Measurements from ENCODE around the gene CPA4. TPM values are rescaled to one million over a fixed set of nuclear protein-coding genes. Genes with fewer than 3 reads are reported as not detected.
A peak's percentile ranks its signal among the peaks of the same experiment; 100 is the strongest.

The CPA4 gene
- total and polyA plus RNA-seq, 4 donors = 0.18 to 1.0 (median 0.45) TPM; not detected in 1

GRCh38 chr7:130351791-130352090 lies 58.8 kb downstream of the CPA4 start:
- WGBS, 2 donors = 87 to 90% methylated on average over 6 of the region's 6 CpGs
- Histone ChIP-seq H3K4me3 (ENCODE audit: low read length in 2 of 2) (no peak overlapping the region), H3K4me1 (ENCODE audit: control insufficient read depth in 1 of 2, insufficient read depth in 2 of 2, low read length in 2 of 2) (no peaks in the 10 kb centered on the region), H3K27ac (ENCODE audit: low read depth in 1 of 2, low read length in 2 of 2) (no peak overlapping the region), H3K27me3 (ENCODE audit: control insufficient read depth in 1 of 2, insufficient read depth in 2 of 2, low read length in 1 of 2) (no peaks in the 10 kb centered on the region), H3K9me3 (ENCODE audit: control insufficient read depth, low read length) (no peaks in the 10 kb centered on the region), H3K36me3 (ENCODE audit: control insufficient read depth in 1 of 2, insufficient read depth in 2 of 2, low read length in 1 of 2) (no peaks in the 10 kb centered on the region)
- ATAC-seq (ENCODE audit: low FRiP score) (no peak), DNase-seq (peak in 1 of 2 donors; percentile 46)
- intact Hi-C loops (cut with DNase I) = no loop called here

- Histone ChIP-seq H3K9me3 (ENCODE audit: control insufficient read depth, low read length) (no peaks in the 10 kb centered on the region), H3K27me3 (ENCODE audit: control insufficient read depth in 1 of 2, insufficient read depth in 2 of 2, low read length in 1 of 2) (no peaks in the 10 kb centered on the region), H3K4me1 (ENCODE audit: control insufficient read depth in 1 of 2, insufficient read depth in 2 of 2, low read length in 2 of 2) (no peaks in the 10 kb centered on the region), H3K36me3 (ENCODE audit: control insufficient read depth in 1 of 2, insufficient read depth in 2 of 2, low read length in 1 of 2) (no peaks in the 10 kb centered on the region), H3K4me3 (ENCODE audit: low read length in 2 of 2) (no peak overlapping the region), H3K27ac (ENCODE audit: low read depth in 1 of 2, low read length in 2 of 2) (peak overlapping the region in 1 of 2 donors; percentile 14)
- intact Hi-C loops (cut with DNase I) = no loop called here
- DNase-seq (no peak), ATAC-seq (ENCODE audit: low FRiP score) (peak; percentile 36)
- WGBS, 2 donors = 69 to 70% methylated on average over 20 of the region's 20 CpGs
Measured at GRCh38 chr7:130352194-130353074, 59.5 kb downstream of the CPA4 start.

- no peak for ATAC-seq (ENCODE audit: low FRiP score)
- no peaks in the 10 kb centered on the region for H3K36me3 ChIP-seq (ENCODE audit: control insufficient read depth in 1 of 2, insufficient read depth in 2 of 2, low read length in 1 of 2)
- no peaks in the 10 kb centered on the region for H3K4me1 ChIP-seq (ENCODE audit: control insufficient read depth in 1 of 2, insufficient read depth in 2 of 2, low read length in 2 of 2)
- no peak overlapping the region for H3K4me3 ChIP-seq (ENCODE audit: low read length in 2 of 2)
- no peaks in the 10 kb centered on the region for H3K27me3 ChIP-seq (ENCODE audit: control insufficient read depth in 1 of 2, insufficient read depth in 2 of 2, low read length in 1 of 2)
- H3K27ac ChIP-seq (ENCODE audit: low read depth in 1 of 2, low read length in 2 of 2) = no peak overlapping the region
- intact Hi-C loops (cut with DNase I) = no loop called here
- DNase-seq = no peak
- no peaks in the 10 kb centered on the region for H3K9me3 ChIP-seq (ENCODE audit: control insufficient read depth, low read length)
- WGBS, 2 donors = 89 to 90% methylated on average over 7 of the region's 7 CpGs
Measured at GRCh38 chr7:130353196-130353595, 60.2 kb downstream of the CPA4 start.

GRCh38 chr7:130356121-130356875 lies 63.3 kb downstream of the CPA4 start:
- H3K4me3 ChIP-seq (ENCODE audit: low read length in 2 of 2) = no peak overlapping the region
- DNase-seq (peak in 1 of 2 donors; percentile 66), ATAC-seq (ENCODE audit: low FRiP score) (peak; percentile 8)
- peak overlapping the region in 1 of 2 donors; percentile 53 for H3K27ac ChIP-seq (ENCODE audit: low read depth in 1 of 2, low read length in 2 of 2)
- 39 to 52% methylated on average over 9 of the region's 9 CpGs for WGBS, 2 donors
- no peaks in the 10 kb centered on the region for H3K36me3 ChIP-seq (ENCODE audit: control insufficient read depth in 1 of 2, insufficient read depth in 2 of 2, low read length in 1 of 2)
- H3K9me3 ChIP-seq (ENCODE audit: control insufficient read depth, low read length) = no peaks in the 10 kb centered on the region
- H3K4me1 ChIP-seq (ENCODE audit: control insufficient read depth in 1 of 2, insufficient read depth in 2 of 2, low read length in 2 of 2) = no peaks in the 10 kb centered on the region
- no peaks in the 10 kb centered on the region for H3K27me3 ChIP-seq (ENCODE audit: control insufficient read depth in 1 of 2, insufficient read depth in 2 of 2, low read length in 1 of 2)
- intact Hi-C loops (cut with DNase I) = no loop called here

- no peak overlapping the region for H3K4me3 ChIP-seq (ENCODE audit: low read length in 2 of 2)
- DNase-seq = peak in 1 of 2 donors; percentile 69
- H3K27me3 ChIP-seq (ENCODE audit: control insufficient read depth in 1 of 2, insufficient read depth in 2 of 2, low read length in 1 of 2) = no peaks in the 10 kb centered on the region
- no peaks in the 10 kb centered on the region for H3K9me3 ChIP-seq (ENCODE audit: control insufficient read depth, low read length)
- H3K36me3 ChIP-seq (ENCODE audit: control insufficient read depth in 1 of 2, insufficient read depth in 2 of 2, low read length in 1 of 2) = no peaks in the 10 kb centered on the region
- ATAC-seq (ENCODE audit: low FRiP score) = no peak
- peak overlapping the region in 1 of 2 donors; percentile 53 for H3K27ac ChIP-seq (ENCODE audit: low read depth in 1 of 2, low read length in 2 of 2)
- intact Hi-C loops (cut with DNase I) = no loop called here
- no peaks in the 10 kb centered on the region for H3K4me1 ChIP-seq (ENCODE audit: control insufficient read depth in 1 of 2, insufficient read depth in 2 of 2, low read length in 2 of 2)
- 47 to 53% methylated on average over 16 of the region's 16 CpGs for WGBS, 2 donors
Measured at GRCh38 chr7:130356876-130357611, 64.1 kb downstream of the CPA4 start.

GRCh38 chr7:130358471-130358870 lies 65.5 kb downstream of the CPA4 start:
- intact Hi-C loops (cut with DNase I) = no loop called here
- ATAC-seq (ENCODE audit: low FRiP score) = no peak
- H3K4me1 ChIP-seq (ENCODE audit: control insufficient read depth in 1 of 2, insufficient read depth in 2 of 2, low read length in 2 of 2) = no peaks in the 10 kb centered on the region
- DNase-seq = no peak
- H3K4me3 ChIP-seq (ENCODE audit: low read length in 2 of 2) = no peak overlapping the region
- no peaks in the 10 kb centered on the region for H3K9me3 ChIP-seq (ENCODE audit: control insufficient read depth, low read length)
- H3K36me3 ChIP-seq (ENCODE audit: control insufficient read depth in 1 of 2, insufficient read depth in 2 of 2, low read length in 1 of 2) = no peaks in the 10 kb centered on the region
- no peak overlapping the region for H3K27ac ChIP-seq (ENCODE audit: low read depth in 1 of 2, low read length in 2 of 2)
- WGBS, 2 donors = 97% methylated on average over 4 of the region's 4 CpGs
- H3K27me3 ChIP-seq (ENCODE audit: control insufficient read depth in 1 of 2, insufficient read depth in 2 of 2, low read length in 1 of 2) = no peaks in the 10 kb centered on the region

- no peaks in the 10 kb centered on the region for H3K9me3 ChIP-seq (ENCODE audit: control insufficient read depth, low read length)
- H3K27ac ChIP-seq (ENCODE audit: low read depth in 1 of 2, low read length in 2 of 2) = no peak overlapping the region
- 97 to 100% methylated on average over 5 of the region's 5 CpGs for WGBS, 2 donors
- H3K27me3 ChIP-seq (ENCODE audit: control insufficient read depth in 1 of 2, insufficient read depth in 2 of 2, low read length in 1 of 2) = no peaks in the 10 kb centered on the region
- H3K36me3 ChIP-seq (ENCODE audit: control insufficient read depth in 1 of 2, insufficient read depth in 2 of 2, low read length in 1 of 2) = no peaks in the 10 kb centered on the region
- H3K4me3 ChIP-seq (ENCODE audit: low read length in 2 of 2) = no peak overlapping the region
- ATAC-seq (ENCODE audit: low FRiP score) (no peak), DNase-seq (no peak)
- no peaks in the 10 kb centered on the region for H3K4me1 ChIP-seq (ENCODE audit: control insufficient read depth in 1 of 2, insufficient read depth in 2 of 2, low read length in 2 of 2)
- intact Hi-C loops (cut with DNase I) = no loop called here
Measured at GRCh38 chr7:130359276-130359857, 66.4 kb downstream of the CPA4 start.

GRCh38 chr7:130360518-130360917 lies 67.6 kb downstream of the CPA4 start:
- H3K27ac ChIP-seq (ENCODE audit: low read depth in 1 of 2, low read length in 2 of 2) = no peak overlapping the region
- H3K4me1 ChIP-seq (ENCODE audit: control insufficient read depth in 1 of 2, insufficient read depth in 2 of 2, low read length in 2 of 2) = no peaks in the 10 kb centered on the region
- no peaks in the 10 kb centered on the region for H3K36me3 ChIP-seq (ENCODE audit: control insufficient read depth in 1 of 2, insufficient read depth in 2 of 2, low read length in 1 of 2)
- ATAC-seq (ENCODE audit: low FRiP score) (no peak), DNase-seq (no peak)
- intact Hi-C loops (cut with DNase I) = loop anchor here in 1 of 2 donors (5.0 kb wide), 1 partner anchor 68 kb away; the partner anchor contains the start of gene CPA4
- 96% methylated on average over 3 of the region's 3 CpGs for WGBS, 2 donors
- no peaks in the 10 kb centered on the region for H3K9me3 ChIP-seq (ENCODE audit: control insufficient read depth, low read length)
- H3K4me3 ChIP-seq (ENCODE audit: low read length in 2 of 2) = no peak overlapping the region
- H3K27me3 ChIP-seq (ENCODE audit: control insufficient read depth in 1 of 2, insufficient read depth in 2 of 2, low read length in 1 of 2) = no peaks in the 10 kb centered on the region
